ENCODE measurements around the gene DNAJB5.
"Not testable (repeated sequence)": the region's sequence is repeated elsewhere in the genome, so short reads cannot be mapped to it uniquely, and the experiment has no call there.

DNAJB5 gene

DNA sequence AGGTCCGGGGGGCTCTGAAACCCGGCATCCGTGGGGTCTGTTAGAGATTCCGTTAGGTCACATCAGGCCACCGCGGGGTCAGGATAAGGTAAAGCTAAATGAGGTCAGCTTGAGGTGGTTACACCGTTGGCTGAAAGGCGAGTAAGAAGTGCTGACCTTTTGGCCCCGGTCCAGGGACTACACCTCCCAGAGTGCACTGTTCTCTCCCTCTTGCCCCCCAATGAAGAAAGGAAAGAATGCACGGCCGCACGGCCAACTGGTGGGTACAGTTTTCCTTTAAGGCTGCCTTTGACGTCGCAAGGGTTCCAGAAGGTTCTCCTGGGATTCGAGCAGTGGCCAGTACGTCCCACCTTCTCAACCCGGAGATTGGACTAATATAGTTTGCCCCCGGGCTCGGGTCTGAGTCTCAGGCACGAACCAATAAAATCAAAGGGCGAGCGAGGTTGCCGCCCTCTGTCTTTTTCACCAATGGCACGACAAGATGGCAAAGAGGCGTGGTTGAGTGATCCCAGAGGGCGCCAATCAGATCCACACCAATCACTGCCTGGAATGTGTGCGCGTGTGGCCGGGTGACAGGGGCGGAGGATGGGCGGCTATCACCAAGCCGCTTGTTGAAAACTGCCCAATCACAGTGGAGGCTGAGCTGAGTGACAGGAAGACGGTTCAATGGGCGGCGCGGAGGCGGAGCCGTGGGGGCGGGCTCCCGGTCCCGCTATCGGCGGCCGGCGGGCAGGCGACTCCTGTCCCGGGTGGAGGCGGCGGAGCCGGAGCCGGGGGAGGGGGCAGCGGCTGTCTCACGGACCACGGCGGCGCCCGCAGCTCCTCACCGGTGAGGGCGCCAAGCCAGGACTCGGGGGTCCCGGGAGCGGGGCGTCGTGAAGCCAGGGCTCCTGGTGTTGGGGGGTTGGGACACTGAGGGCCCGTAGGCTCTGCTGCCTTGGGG lies at the start of gene DNAJB5:
DNAJB5 (plus strand) TSS at position 743 of the 943 bp plus-strand sequence. CDS start 886 bp downstream, outside the sequence.
- H3K4me3 ChIP-seq: peak within 1 kb of the TSS; percentile 89
- no peaks in the 10 kb centered on the region for H3K36me3 ChIP-seq (ENCODE audit: insufficient read depth, low read length)
- H3K9me3 ChIP-seq (ENCODE audit: low read depth, low read length): no peaks in the 10 kb centered on the region
- DNase-seq (ENCODE audit: low read depth, low spot score): peak; percentile 96
- H3K27ac ChIP-seq: no peak within 1 kb of the TSS
- TF ChIP-seq POLR2AphosphoS5 (IDR thresholded peaks at IDR 0.05; ENCODE audit: borderline replicate concordance, low read depth, low read length) (peak; percentile 29; the same call in 1 of the 2 replicates), FOXP2 (optimal IDR thresholded peaks at IDR 0.05; ENCODE audit: control extremely low read depth, extremely low read length, insufficient read depth) (peak; percentile 63), EZH2 (IDR thresholded peaks at IDR 0.05) (no peak)
- H3K9ac ChIP-seq (ENCODE audit: insufficient read length): peak within 1 kb of the TSS; percentile 82

DNA sequence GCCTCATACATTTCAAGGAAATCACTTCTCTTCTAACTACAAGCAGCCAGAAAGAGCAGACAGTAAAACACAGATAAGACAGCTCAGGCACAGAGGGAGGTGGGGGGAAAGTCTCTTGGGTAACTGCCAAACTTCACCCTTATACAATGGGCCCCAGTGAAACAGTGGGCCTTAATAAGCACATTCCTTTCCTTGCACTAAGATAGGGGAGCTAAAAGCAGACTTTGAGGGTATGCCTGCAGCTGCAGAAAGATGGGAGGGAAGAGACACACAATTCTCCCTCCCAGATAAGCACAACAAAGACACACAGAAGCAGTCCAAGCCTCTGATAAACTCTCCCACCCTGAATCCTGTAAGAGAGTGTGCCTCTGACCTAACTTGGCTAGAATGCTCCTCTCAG lies 49.6 kb upstream of the DNAJB5 start:
- H3K4me3 ChIP-seq; H3K9ac ChIP-seq (ENCODE audit: insufficient read length); H3K27ac ChIP-seq: not testable (repeated sequence)

GRCh38 chr9:34948451-34948850 lies 41.1 kb upstream of the DNAJB5 start:
- Histone ChIP-seq H3K9me3 (ENCODE audit: low read depth, low read length) (no peaks in the 10 kb centered on the region), H3K36me3 (ENCODE audit: insufficient read depth, low read length) (no peaks in the 10 kb centered on the region), H3K9ac (ENCODE audit: insufficient read length) (no peak overlapping the region), H3K27ac (no peak overlapping the region), H3K4me3 (no peak overlapping the region)
- DNase-seq (ENCODE audit: low read depth, low spot score): no peak
- TF ChIP-seq FOXP2 (optimal IDR thresholded peaks at IDR 0.05; ENCODE audit: control extremely low read depth, extremely low read length, insufficient read depth) (no peak), POLR2AphosphoS5 (IDR thresholded peaks at IDR 0.05; ENCODE audit: borderline replicate concordance, low read depth, low read length) (no peak), EZH2 (IDR thresholded peaks at IDR 0.05) (no peak)

More for the DNA sequence above, 49.6 kb upstream of the DNAJB5 start:
- H3K9me3 ChIP-seq (ENCODE audit: low read depth, low read length); DNase-seq (ENCODE audit: low read depth, low spot score); H3K36me3 ChIP-seq (ENCODE audit: insufficient read depth, low read length): not testable (repeated sequence)

DNA sequence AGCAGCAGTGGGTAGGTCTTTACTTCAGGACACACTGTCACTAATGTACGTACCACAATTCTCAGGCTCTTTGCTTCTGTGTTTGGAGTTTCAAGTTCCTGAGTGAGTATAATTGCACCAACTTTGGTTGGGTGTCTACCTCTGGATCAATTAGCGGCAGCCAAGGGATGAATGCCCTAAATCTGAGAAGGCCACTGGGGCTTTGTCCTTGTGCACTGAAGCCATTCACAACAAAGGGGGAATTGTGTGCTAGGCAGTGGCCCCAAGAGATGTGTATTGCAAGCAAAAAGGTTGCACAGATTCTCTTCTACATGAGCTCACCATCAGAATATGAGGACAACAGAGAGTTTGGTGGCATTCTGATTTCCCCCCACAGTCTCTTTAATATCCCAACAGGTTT lies 35.3 kb upstream of the DNAJB5 start:
- DNase-seq (ENCODE audit: low read depth, low spot score): no peak
- H3K4me3 ChIP-seq: no peak overlapping the region
- H3K9ac ChIP-seq (ENCODE audit: insufficient read length): no peak overlapping the region
- TF ChIP-seq FOXP2 (optimal IDR thresholded peaks at IDR 0.05; ENCODE audit: control extremely low read depth, extremely low read length, insufficient read depth) (no peak), EZH2 (IDR thresholded peaks at IDR 0.05) (no peak), POLR2AphosphoS5 (IDR thresholded peaks at IDR 0.05; ENCODE audit: borderline replicate concordance, low read depth, low read length) (no peak)
- no peaks in the 10 kb centered on the region for H3K36me3 ChIP-seq (ENCODE audit: insufficient read depth, low read length)
- H3K9me3 ChIP-seq (ENCODE audit: low read depth, low read length): no peaks in the 10 kb centered on the region
- no peak overlapping the region for H3K27ac ChIP-seq

DNA sequence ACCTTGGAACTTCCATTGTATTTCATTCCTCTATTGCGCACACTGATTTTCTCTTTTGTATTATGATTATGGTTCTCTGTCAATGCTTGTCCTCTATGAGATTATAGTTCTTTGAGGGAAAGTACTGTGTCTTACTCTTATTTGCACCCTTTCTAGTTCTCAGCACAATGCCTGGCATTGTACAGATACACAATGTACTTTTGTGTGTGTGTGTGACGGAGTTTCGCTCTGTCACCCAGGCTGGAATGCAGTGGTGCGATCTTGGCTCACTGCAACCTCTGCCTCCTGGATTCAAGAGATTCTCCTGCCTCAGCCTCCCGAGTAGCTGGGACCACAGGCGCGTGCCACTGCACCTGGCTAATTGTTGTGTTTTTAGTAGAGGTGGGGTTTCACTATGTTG lies 33.5 kb upstream of the DNAJB5 start:
- not testable (repeated sequence) for H3K27ac ChIP-seq; H3K36me3 ChIP-seq (ENCODE audit: insufficient read depth, low read length); H3K4me3 ChIP-seq; H3K9me3 ChIP-seq (ENCODE audit: low read depth, low read length); H3K9ac ChIP-seq (ENCODE audit: insufficient read length); DNase-seq (ENCODE audit: low read depth, low spot score)

- H3K9ac ChIP-seq (ENCODE audit: insufficient read length): no peak overlapping the region
- no peaks in the 10 kb centered on the region for H3K36me3 ChIP-seq (ENCODE audit: insufficient read depth, low read length)
- TF ChIP-seq EZH2 (IDR thresholded peaks at IDR 0.05): no peak
- TF ChIP-seq FOXP2 (optimal IDR thresholded peaks at IDR 0.05; ENCODE audit: control extremely low read depth, extremely low read length, insufficient read depth): no peak
- TF ChIP-seq POLR2AphosphoS5 (IDR thresholded peaks at IDR 0.05; ENCODE audit: borderline replicate concordance, low read depth, low read length): no peak
Observed at GRCh38 chr9:34956648-34957047, 32.9 kb upstream of the DNAJB5 start.

GRCh38 chr9:34957492-34958410 lies 31.8 kb upstream of the DNAJB5 start, which contains the start of gene PHF24:
Gene PHF24, plus strand, starts transcription at chr9:34958285. Its CDS starts 13,014 bp downstream, at chr9:34971299.
- Histone ChIP-seq H3K4me3 (peak within 1 kb of the TSS; percentile 54), H3K27ac (no peak within 1 kb of the TSS), H3K9me3 (ENCODE audit: low read depth, low read length) (no peaks in the 10 kb centered on the region), H3K36me3 (ENCODE audit: insufficient read depth, low read length) (no peaks in the 10 kb centered on the region), H3K9ac (ENCODE audit: insufficient read length) (no peak within 1 kb of the TSS)
- DNase-seq (ENCODE audit: low read depth, low spot score): no peak
- TF ChIP-seq POLR2AphosphoS5 (IDR thresholded peaks at IDR 0.05; ENCODE audit: borderline replicate concordance, low read depth, low read length): no peak
- no peak for TF ChIP-seq FOXP2 (optimal IDR thresholded peaks at IDR 0.05; ENCODE audit: control extremely low read depth, extremely low read length, insufficient read depth)
- no peak for TF ChIP-seq EZH2 (IDR thresholded peaks at IDR 0.05)

More at GRCh38 chr9:34956648-34957047, 32.9 kb upstream of the DNAJB5 start:
- Histone ChIP-seq H3K4me3 (no peak overlapping the region), H3K27ac (no peak overlapping the region), H3K9me3 (ENCODE audit: low read depth, low read length) (no peaks in the 10 kb centered on the region)
- no peak for DNase-seq (ENCODE audit: low read depth, low spot score)

DNA sequence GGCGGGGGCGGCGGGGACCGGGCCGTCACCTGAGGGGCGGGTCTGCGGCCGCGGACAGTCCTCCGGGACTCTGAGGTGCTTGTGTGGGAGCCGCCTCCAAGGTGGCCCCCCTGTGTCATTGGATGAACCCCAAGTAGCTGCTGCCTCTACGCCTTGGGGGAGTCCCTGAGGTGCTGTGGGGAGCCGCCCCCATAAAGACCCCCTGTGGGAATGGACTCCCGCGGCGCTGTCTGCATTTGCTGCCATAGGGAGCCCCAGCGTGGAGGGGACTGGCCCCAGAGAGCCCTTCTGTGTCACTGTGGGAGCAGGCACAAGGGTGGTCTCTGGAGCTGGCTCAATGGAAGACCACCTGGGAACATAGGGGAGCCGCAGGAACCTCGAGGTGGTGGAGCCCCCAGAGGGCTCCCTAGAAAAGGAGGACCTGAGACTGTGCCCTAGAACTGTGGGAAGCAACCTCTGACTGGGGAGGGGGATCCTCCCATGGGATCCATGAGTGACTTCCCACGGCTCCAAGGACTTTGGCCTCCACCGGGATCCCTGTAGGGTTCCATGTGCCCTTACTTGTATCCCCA lies 31.0 kb upstream of the DNAJB5 start:
- DNase-seq (ENCODE audit: low read depth, low spot score): no peak
- TF ChIP-seq EZH2 (IDR thresholded peaks at IDR 0.05): no peak
- TF ChIP-seq FOXP2 (optimal IDR thresholded peaks at IDR 0.05; ENCODE audit: control extremely low read depth, extremely low read length, insufficient read depth): no peak
- TF ChIP-seq POLR2AphosphoS5 (IDR thresholded peaks at IDR 0.05; ENCODE audit: borderline replicate concordance, low read depth, low read length): no peak
- Histone ChIP-seq H3K9me3 (ENCODE audit: low read depth, low read length) (no peaks in the 10 kb centered on the region), H3K4me3 (peak overlapping the region; percentile 54), H3K36me3 (ENCODE audit: insufficient read depth, low read length) (no peaks in the 10 kb centered on the region), H3K27ac (no peak overlapping the region), H3K9ac (ENCODE audit: insufficient read length) (no peak overlapping the region)
